Kidney epithelial cell (primary cell): ENCODE results near the gene OR2H2. TPM values are rescaled to one million over a fixed set of nuclear protein-coding genes. Genes with fewer than 3 reads are reported as not detected.

Experiments
- DNase-seq: peaks from one replicate; pipeline ENCODE4 v3.0.0-alpha.2; 2010; ENCODE audit warnings: low read depth
- H3K27me3 ChIP-seq: 2 replicates; pipeline ENCODE4 v1.6.0; 2011; ENCODE audit warnings: low read length; ENCODE audit not compliant: control insufficient read depth, insufficient read depth
- H3K36me3 ChIP-seq: 2 replicates; pipeline ENCODE4 v1.5.1; 2011; ENCODE audit warnings: low read length; ENCODE audit not compliant: control insufficient read depth, insufficient read depth
- H3K4me3 ChIP-seq: 2 replicates; pipeline ENCODE4 v1.5.1; 2011; ENCODE audit warnings: low read depth, mild to moderate bottlenecking, control low read depth, low read length
- CTCF ChIP-seq: IDR thresholded peaks from 2 replicates; pipeline ENCODE4 v1.5.1; 2011; ENCODE audit warnings: mild to moderate bottlenecking, moderate library complexity, low read length, control low read depth, inconsistent platforms; ENCODE audit not compliant: insufficient read depth, poor library complexity, severe bottlenecking
- total RNA-seq: library from RNA; depleted of rRNA; stranded (reverse); fragments of >200 nt; gene quantifications from 2 replicates; pipeline ENCODE4 v1.2.3, GENCODE V29; 2015

The OR2H2 gene
- total RNA-seq, 1 donor from 2014 or later, result not detected

- Histone ChIP-seq H3K4me3 (peak within 1 kb of the TSS; percentile 71), H3K27me3 (peaks cover 2% of the 10 kb centered on the region), H3K36me3 (no peaks in the 10 kb centered on the region)
- no peak for TF ChIP-seq CTCF
- DNase-seq, result no peak
Measured at GRCh38 chr6:29632789-29633533, 48.0 kb downstream of the OR2H2 start, which contains the start of gene GABBR1. Gene GABBR1, minus strand, starts transcription at chr6:29633183. Its CDS starts 798 bp downstream, at chr6:29632385.

GRCh38 chr6:29633534-29633905 is 48.6 kb downstream of the OR2H2 start:
- DNase-seq, result no peak
- TF ChIP-seq CTCF, result no peak
- peaks cover 2% of the 10 kb centered on the region for H3K27me3 ChIP-seq
- no peaks in the 10 kb centered on the region for H3K36me3 ChIP-seq
- peak overlapping the region; percentile 71 for H3K4me3 ChIP-seq

GRCh38 chr6:29637247-29637646 is 52.3 kb downstream of the OR2H2 start:
- no peak for TF ChIP-seq CTCF
- no peaks in the 10 kb centered on the region for H3K36me3 ChIP-seq
- no peak for DNase-seq
- H3K4me3 ChIP-seq, result no peak overlapping the region
- peaks cover 2% of the 10 kb centered on the region for H3K27me3 ChIP-seq

Other genes with a start within 250 kb of the OR2H2 start
- not detected in 2 replicates for gene OR5V1, start 216.3 kb upstream of the OR2H2 start, total RNA-seq
- not detected in 2 replicates for gene OR12D3, start 209.8 kb upstream of the OR2H2 start, total RNA-seq
- not detected in 2 replicates for gene OR12D2, start 189.5 kb upstream of the OR2H2 start, total RNA-seq
- not detected in 2 replicates for gene OR12D1, start 170.2 kb upstream of the OR2H2 start, total RNA-seq
- gene OR10C1, start 145.8 kb upstream of the OR2H2 start, total RNA-seq, result not detected in 2 replicates
- not detected in 2 replicates for gene OR11A1, start 128.1 kb upstream of the OR2H2 start, total RNA-seq
- not detected in 2 replicates for gene OR2H1, start 128.0 kb upstream of the OR2H2 start, total RNA-seq
- gene MAS1L, start 97.2 kb upstream of the OR2H2 start, total RNA-seq, result not detected in 2 replicates
- 7.3 and 9.4 TPM in 2 replicates for gene UBD, start 25.4 kb upstream of the OR2H2 start, total RNA-seq
- gene GABBR1, start 48.1 kb downstream of the OR2H2 start, total RNA-seq, result 9.4 and 14.1 TPM in 2 replicates
- gene MOG, start 72.0 kb downstream of the OR2H2 start, total RNA-seq, result not detected in 2 replicates
- 0.07 and 0.08 TPM in 2 replicates for gene ZFP57, start 96.0 kb downstream of the OR2H2 start, total RNA-seq
- gene HLA-F, start 138.3 kb downstream of the OR2H2 start, total RNA-seq, result 9.0 TPM in 2 replicates
- 0.75 and 1.1 TPM in 2 replicates for gene HLA-G, start 242.7 kb downstream of the OR2H2 start, total RNA-seq